Uterus (tissue), 2 donors: Measurements from ENCODE around the gene PRXL2A.

Experiments
- CTCF ChIP-seq, 4 experiments: fragments of 200-600 bp in 2 of 4; fragments of 450-650 bp in 2 of 4; sonication (generic) in 2 of 4; IDR thresholded peaks; one replicate each; pipeline ENCODE4 v1.5.1; 2016 to 2019; ENCODE audit warnings: antibody characterized with exemption in 4 of 4, mild to moderate bottlenecking in 2 of 4, moderate library complexity in 1 of 4
- POLR2A ChIP-seq, 2 donors: fragments of 450-650 bp; IDR thresholded peaks; one replicate each; pipeline ENCODE4 v1.6.1; 2016; ENCODE audit warnings: antibody characterized with exemption in 2 of 2, mild to moderate bottlenecking in 1 of 2, moderate library complexity in 1 of 2

DNA sequence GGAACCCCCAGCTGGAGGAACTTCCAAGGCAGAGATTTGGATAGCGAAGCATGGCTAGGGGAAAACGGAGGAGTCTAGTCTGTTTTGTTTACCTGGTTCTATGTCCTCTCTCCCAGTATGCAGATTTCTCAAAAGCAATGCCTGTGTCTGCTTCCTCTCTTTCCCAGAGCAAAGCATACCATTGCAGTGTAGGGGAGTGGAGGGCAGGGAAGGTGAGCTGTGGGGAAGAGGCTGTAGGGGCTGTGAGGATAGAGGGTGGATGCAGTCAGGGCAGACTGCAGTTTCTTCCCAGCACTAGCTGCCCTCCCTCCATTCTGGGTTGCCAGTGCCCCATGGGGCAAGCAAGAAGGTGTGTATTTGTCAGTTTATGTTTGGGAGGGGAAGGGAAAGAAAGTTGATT lies 28.9 kb downstream of the PRXL2A start:
- TF ChIP-seq POLR2A (IDR thresholded peaks at IDR 0.05) = no peak
- no peak for TF ChIP-seq CTCF (IDR thresholded peaks at IDR 0.05)
